ENCODE results near the gene SLC12A7. TPM values are rescaled to one million over a fixed set of nuclear protein-coding genes. Genes with fewer than 3 reads are reported as not detected.

Gene SLC12A7
- total RNA-seq, 1 experiment from 2014 or later = 6.3 TPM

- ChIA-PET CTCF (interaction anchor here (1.0 kb wide), 2 partner anchors 36 to 209 kb away, joined by 3 read pairs; no protein-coding TSS in a partner anchor), POLR2A (interaction anchor here (0.6 kb wide), 1 partner anchor 73 kb away, joined by 3 read pairs; no protein-coding TSS in a partner anchor)
- H3K4me3 Mint-ChIP-seq (ENCODE audit: unreplicated experiment) = no peak overlapping the region
- no peaks in the 10 kb centered on the region for H3K27me3 Mint-ChIP-seq (ENCODE audit: insufficient read depth, unreplicated experiment)
- no peaks in the 10 kb centered on the region for H3K9me3 Mint-ChIP-seq (ENCODE audit: unreplicated experiment)
- no peak overlapping the region for H3K27ac Mint-ChIP-seq (ENCODE audit: low read depth, unreplicated experiment)
- intact Hi-C loops (cut with micrococcal nuclease) = no loop called here
- no TSS peak for BruUV-seq (replicated peaks)
- DNase-seq (ENCODE audit: unreplicated experiment) = no peak
- no peaks in the 10 kb centered on the region for H3K4me1 Mint-ChIP-seq (ENCODE audit: insufficient read depth, unreplicated experiment)
- no peaks in the 10 kb centered on the region for H3K36me3 Mint-ChIP-seq (ENCODE audit: insufficient read depth, unreplicated experiment)
- TF ChIP-seq, protein P1, sequence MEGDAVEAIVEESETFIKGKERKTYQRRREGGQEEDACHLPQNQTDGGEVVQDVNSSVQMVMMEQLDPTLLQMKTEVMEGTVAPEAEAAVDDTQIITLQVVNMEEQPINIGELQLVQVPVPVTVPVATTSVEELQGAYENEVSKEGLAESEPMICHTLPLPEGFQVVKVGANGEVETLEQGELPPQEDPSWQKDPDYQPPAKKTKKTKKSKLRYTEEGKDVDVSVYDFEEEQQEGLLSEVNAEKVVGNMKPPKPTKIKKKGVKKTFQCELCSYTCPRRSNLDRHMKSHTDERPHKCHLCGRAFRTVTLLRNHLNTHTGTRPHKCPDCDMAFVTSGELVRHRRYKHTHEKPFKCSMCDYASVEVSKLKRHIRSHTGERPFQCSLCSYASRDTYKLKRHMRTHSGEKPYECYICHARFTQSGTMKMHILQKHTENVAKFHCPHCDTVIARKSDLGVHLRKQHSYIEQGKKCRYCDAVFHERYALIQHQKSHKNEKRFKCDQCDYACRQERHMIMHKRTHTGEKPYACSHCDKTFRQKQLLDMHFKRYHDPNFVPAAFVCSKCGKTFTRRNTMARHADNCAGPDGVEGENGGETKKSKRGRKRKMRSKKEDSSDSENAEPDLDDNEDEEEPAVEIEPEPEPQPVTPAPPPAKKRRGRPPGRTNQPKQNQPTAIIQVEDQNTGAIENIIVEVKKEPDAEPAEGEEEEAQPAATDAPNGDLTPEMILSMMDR (IDR thresholded peaks at IDR 0.05; ENCODE audit: unreplicated experiment) = no peak
Observed at GRCh38 chr5:1132570-1132969, 20.7 kb upstream of the SLC12A7 start.

DNA sequence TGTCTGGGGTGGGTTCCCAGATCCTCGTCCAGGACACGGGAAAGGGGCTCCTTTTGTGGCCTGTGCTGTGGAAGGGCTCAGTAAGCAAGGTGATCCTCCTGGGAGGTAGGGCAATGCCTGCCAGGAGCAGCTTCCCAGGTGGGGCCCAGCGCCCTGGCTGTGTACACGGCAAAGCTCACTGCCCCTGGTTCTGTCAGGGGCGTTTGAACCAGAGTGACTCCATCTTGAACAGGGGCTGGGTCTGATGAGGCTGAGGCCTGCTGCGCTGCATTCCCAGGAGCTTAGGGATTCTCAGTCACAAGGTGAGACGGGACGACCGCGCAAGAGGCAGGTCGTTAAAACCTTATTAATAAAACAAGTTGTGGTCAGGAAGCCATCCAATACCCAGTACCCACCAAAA is 19.9 kb upstream of the SLC12A7 start:
- BruUV-seq (replicated peaks) = no TSS peak

DNA sequence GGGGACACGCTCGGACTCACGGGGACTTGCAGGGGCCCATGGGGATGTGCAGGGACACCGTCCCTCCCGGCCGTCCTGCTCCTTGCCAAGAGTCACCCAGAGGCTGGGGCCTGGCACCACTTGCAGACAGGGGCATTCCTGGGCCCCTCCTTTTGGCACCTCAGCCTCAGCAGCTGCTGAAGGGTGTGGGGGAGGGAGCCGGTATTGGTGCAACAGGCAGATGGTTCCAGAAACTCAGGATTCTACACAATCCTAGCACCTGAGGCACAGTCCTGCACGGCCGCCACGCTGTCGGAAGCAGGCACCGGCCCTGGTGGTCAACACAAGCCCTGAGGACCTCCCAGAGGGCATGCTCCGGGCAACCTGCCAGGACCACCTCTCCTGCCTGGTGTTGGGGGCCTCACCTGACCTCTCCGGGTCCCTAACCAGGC is 19.3 kb upstream of the SLC12A7 start:
- TF ChIP-seq, protein P1 (IDR thresholded peaks at IDR 0.05; ENCODE audit: unreplicated experiment) = no peak
- CTCF ChIA-PET = no interaction called here
- POLR2A ChIA-PET = no interaction called here

More for the DNA sequence above, 19.9 kb upstream of the SLC12A7 start:
- Mint-ChIP-seq H3K4me1 (ENCODE audit: insufficient read depth, unreplicated experiment) (no peaks in the 10 kb centered on the region), H3K27me3 (ENCODE audit: insufficient read depth, unreplicated experiment) (no peaks in the 10 kb centered on the region), H3K9me3 (ENCODE audit: unreplicated experiment) (no peaks in the 10 kb centered on the region), H3K36me3 (ENCODE audit: insufficient read depth, unreplicated experiment) (no peaks in the 10 kb centered on the region), H3K4me3 (ENCODE audit: unreplicated experiment) (no peak overlapping the region), H3K27ac (ENCODE audit: low read depth, unreplicated experiment) (no peak overlapping the region)
- TF ChIP-seq, protein P1 (IDR thresholded peaks at IDR 0.05; ENCODE audit: unreplicated experiment) = no peak
- CTCF ChIA-PET = interaction anchor here (1.0 kb wide), 1 partner anchor 208 kb away, joined by 3 read pairs; no protein-coding TSS in a partner anchor
- DNase-seq (ENCODE audit: unreplicated experiment) = no peak
- intact Hi-C loops (cut with micrococcal nuclease) = no loop called here
- POLR2A ChIA-PET = no interaction called here

GRCh38 chr5:1130218-1130946 is 18.5 kb upstream of the SLC12A7 start:
- Mint-ChIP-seq H3K27me3 (ENCODE audit: insufficient read depth, unreplicated experiment) (no peaks in the 10 kb centered on the region), H3K27ac (ENCODE audit: low read depth, unreplicated experiment) (no peak overlapping the region), H3K9me3 (ENCODE audit: unreplicated experiment) (no peaks in the 10 kb centered on the region), H3K4me1 (ENCODE audit: insufficient read depth, unreplicated experiment) (no peaks in the 10 kb centered on the region), H3K4me3 (ENCODE audit: unreplicated experiment) (no peak overlapping the region), H3K36me3 (ENCODE audit: insufficient read depth, unreplicated experiment) (no peaks in the 10 kb centered on the region)
- CTCF ChIA-PET = interaction anchor here (1.0 kb wide), 1 partner anchor 31 kb away, joined by 4 read pairs; no protein-coding TSS in a partner anchor
- peak; percentile 23 for DNase-seq (ENCODE audit: unreplicated experiment)
- intact Hi-C loops (cut with micrococcal nuclease) = no loop called here
- POLR2A ChIA-PET = interaction anchor here (0.5 kb wide), 1 partner anchor 822 kb away, joined by 3 read pairs; no protein-coding TSS in a partner anchor
- TF ChIP-seq, protein P1 (IDR thresholded peaks at IDR 0.05; ENCODE audit: unreplicated experiment) = no peak
- BruUV-seq (replicated peaks) = no TSS peak

More for the DNA sequence above, 19.3 kb upstream of the SLC12A7 start:
- intact Hi-C loops (cut with micrococcal nuclease) = no loop called here
- Mint-ChIP-seq H3K9me3 (ENCODE audit: unreplicated experiment) (no peaks in the 10 kb centered on the region), H3K4me1 (ENCODE audit: insufficient read depth, unreplicated experiment) (no peaks in the 10 kb centered on the region), H3K27me3 (ENCODE audit: insufficient read depth, unreplicated experiment) (no peaks in the 10 kb centered on the region), H3K36me3 (ENCODE audit: insufficient read depth, unreplicated experiment) (no peaks in the 10 kb centered on the region), H3K4me3 (ENCODE audit: unreplicated experiment) (no peak overlapping the region), H3K27ac (ENCODE audit: low read depth, unreplicated experiment) (no peak overlapping the region)
- BruUV-seq (replicated peaks) = no TSS peak
- no peak for DNase-seq (ENCODE audit: unreplicated experiment)

Measured in MCF 10A (cell line).